ENCODE results near the gene PRKAR1B. TPM values are rescaled to one million over a fixed set of nuclear protein-coding genes. Genes with fewer than 3 reads are reported as not detected.

Gene PRKAR1B
- total RNA-seq, 1 experiment from 2014 or later: 6.9 TPM

DNA sequence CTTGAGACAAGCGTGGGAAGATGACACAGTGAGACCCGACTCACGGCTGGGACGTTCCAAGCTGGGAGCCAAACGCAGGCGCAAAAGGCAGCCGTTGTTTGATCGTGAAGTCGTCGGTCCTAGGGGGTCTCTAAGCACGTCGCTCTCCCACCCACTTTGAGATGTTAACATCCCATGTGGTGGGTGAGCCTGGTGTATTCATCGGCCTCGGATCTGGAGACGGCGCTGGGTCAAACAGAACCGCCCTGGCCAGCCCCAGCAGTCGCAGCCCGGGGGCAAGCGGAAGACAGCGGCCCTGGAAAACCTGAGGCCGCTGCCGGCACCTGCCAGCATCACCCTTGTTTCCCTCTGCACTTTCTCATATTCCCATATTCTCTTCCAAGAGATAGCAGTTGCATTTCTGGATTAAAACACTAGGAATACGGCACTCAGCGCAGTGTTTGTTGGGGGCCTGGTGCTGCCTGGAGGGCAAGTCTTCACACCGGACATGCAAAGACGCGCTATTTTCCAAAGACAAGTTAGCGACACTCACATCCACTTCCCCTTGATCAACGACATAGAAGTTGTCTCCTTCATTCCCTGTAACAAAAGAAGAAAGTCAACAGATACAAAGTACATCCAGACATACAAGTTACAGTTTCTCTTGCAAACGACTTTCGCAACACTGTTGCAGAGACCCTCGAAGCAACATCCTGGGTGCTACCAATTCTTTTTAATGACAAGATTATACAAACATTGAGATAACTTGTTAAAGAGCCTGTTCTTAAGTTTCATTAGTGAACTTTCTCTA, 121.2 kb downstream of the PRKAR1B start:
- Histone ChIP-seq H3K36me3 (no peaks in the 10 kb centered on the region), H3K9me3 (replicated peaks) (no peaks in the 10 kb centered on the region), H3K4me3 (no peak overlapping the region), H3K4me1 (no peaks in the 10 kb centered on the region), H3K27ac (no peak overlapping the region), H3K27me3 (no peaks in the 10 kb centered on the region)
- DNase-seq: no peak

DNA sequence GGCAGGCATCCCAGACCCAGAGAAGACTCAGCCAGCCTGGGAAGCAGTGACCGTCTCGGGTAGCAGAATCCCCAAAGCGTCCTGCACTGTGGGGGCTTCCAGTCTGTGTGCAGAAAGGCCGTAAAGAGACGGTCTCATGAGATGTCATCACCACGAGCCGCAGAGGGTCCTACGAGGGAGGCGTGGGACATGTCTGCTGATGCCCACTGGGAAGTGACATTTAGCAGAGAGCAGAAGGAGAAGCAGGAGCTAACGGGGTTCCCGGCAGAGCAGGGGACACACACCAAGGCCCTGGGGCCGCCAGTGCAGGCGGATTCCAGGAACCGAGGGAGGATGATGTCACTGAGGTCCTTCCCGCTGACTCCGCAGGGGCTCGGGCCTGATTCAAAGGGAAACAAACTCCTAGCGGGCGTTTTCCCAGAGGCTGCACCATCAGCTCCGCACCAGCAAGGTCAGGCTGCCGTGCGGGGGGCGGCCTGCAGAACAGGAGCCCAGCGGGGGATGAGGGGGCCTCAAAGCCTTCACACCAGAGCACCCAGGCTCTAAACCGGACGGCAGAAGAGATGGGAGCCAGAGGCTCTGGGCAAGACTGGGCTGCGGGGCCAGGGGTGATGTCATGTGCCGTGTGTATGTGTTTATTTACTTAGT, 122.1 kb downstream of the PRKAR1B start:
- DNase-seq: no peak
- Histone ChIP-seq H3K9me3 (replicated peaks) (no peaks in the 10 kb centered on the region), H3K4me3 (no peak overlapping the region), H3K4me1 (no peaks in the 10 kb centered on the region), H3K27me3 (no peaks in the 10 kb centered on the region), H3K36me3 (no peaks in the 10 kb centered on the region), H3K27ac (no peak overlapping the region)

DNA sequence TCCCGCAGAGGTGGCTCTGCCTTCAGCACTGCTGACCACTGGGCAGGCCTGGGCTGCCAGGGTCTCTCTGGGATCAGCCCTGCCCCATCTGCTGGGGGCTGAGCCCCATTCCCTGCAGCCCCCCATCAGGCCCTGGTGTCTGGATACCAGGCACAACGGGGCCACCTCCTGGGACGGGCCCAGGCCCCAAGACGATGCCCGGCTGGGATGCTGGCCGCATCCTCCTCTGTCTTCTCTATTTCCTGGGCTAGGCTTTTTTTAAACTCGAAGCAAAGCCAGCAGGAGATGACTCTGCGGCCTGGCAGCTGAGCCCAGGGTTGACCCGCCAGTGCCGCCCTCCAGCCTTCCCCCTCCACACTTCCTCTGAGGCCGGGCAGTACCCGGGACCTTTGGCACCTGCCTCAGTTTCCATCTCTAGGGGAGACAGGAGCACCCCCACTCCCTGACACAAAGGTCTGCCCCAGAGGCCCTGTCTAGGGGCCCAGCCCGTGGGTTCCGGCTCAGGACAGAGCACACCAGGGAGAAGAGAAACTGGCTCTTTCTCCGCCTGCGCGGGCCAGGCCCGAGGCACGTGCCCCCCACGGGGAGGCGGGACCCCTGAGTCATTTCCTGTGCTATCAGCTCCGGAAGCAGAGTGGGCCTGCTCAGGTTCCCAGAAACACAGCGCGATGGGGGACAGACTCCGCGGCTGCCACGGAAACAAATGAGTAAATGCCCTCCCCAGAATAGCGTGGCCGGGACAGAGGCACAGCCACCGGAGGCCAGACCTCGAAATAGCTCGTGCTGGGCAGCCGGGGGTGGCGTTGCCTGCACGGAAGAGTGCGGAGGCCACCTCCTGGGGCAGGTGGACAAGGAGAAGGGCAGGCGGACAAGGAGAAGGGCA, 122.8 kb downstream of the PRKAR1B start:
- DNase-seq: no peak
- no peak overlapping the region for H3K27ac ChIP-seq
- no peaks in the 10 kb centered on the region for H3K4me1 ChIP-seq

DNA sequence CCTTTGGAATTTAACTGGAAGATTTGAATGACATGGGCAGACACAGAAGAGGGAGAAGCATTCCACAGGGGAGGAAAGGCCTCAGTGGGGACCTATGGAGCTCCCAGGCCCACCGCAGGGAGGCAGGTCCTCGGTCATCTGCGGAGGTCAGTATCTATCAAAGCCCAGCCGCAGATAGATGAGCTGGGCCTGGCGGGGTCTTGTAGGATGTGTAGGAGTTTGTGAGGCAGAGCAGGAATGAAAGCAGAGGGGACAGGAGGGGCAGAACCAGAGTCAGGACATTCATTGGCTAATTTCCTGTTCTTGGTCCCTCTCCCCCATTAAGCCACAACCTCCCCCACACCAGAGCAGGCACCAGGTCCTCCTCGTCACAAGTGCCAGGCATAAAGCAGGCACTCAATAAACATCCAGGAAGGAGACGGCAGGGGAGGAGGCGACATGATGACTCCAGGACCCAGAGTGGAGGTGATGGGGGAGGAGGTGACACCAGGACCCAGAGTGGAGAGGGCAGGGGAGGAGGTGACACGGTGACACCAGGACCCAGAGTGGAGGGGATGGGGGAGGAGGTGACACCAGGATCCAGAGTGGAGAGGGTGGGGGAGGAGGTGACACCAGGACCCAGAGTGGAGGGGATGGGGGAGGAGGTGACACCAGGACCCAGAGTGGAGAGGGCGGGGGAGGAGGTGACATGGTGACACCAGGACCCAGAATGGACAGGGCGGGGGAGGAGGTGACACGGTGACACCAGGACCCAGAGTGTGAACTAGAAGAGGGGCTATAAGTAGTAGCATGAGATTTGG, 123.7 kb downstream of the PRKAR1B start:
- H3K27me3 ChIP-seq: no peaks in the 10 kb centered on the region
- H3K4me3 ChIP-seq: no peak overlapping the region
- DNase-seq: no peak
- H3K27ac ChIP-seq: no peak overlapping the region
- H3K4me1 ChIP-seq: no peaks in the 10 kb centered on the region
- H3K9me3 ChIP-seq (replicated peaks): no peaks in the 10 kb centered on the region
- no peaks in the 10 kb centered on the region for H3K36me3 ChIP-seq

More for the DNA sequence above, 122.8 kb downstream of the PRKAR1B start:
- Histone ChIP-seq H3K9me3 (replicated peaks) (no peaks in the 10 kb centered on the region), H3K27me3 (no peaks in the 10 kb centered on the region), H3K4me3 (no peak overlapping the region), H3K36me3 (no peaks in the 10 kb centered on the region)

GRCh38 chr7:602341-603141, 124.5 kb downstream of the PRKAR1B start:
- Histone ChIP-seq H3K36me3 (no peaks in the 10 kb centered on the region), H3K27ac (no peak overlapping the region; the same call in 1 of the 2 replicates), H3K27me3 (no peaks in the 10 kb centered on the region), H3K9me3 (replicated peaks) (no peaks in the 10 kb centered on the region), H3K4me1 (no peaks in the 10 kb centered on the region), H3K4me3 (no peak overlapping the region)
- no peak for DNase-seq

DNA sequence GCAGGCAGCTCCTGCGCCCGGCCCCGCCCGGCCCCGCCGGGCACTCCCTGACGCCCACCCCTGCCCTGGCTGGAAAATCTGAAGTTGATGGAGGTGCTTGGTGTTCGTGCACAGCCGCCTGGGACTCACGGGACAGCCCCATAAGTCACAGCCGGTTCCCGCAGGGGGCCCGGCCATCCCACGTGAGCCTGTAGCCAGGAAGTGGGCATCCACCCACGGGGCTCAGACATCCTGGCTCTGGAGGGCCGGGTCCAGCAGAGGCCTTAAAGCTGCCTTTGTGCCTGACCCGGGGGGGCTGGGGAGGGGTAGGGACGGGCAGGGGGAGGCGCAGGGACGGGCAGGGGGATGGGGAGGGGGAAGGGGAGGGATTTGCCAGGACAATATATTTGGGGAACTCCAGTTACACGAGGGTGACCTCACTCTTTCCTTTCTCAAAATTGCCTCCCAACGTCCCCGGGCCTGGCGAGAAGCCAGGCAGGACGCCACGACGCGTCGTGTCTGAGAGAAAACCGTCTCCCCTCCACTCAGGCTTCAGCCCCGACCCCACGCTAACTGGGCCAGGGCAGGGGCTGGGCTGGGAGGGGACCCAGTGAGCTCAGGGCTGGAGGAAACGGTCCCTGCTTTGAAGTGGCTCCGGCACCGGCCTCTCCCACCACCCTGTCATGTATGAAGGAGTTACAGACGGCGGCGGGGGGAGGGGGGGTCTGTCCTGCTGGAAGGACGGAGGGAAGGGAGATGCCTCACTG, 125.3 kb downstream of the PRKAR1B start:
- DNase-seq: peak; percentile 45 to 52
- H3K27ac ChIP-seq: peak overlapping the region; percentile 60
- H3K27me3 ChIP-seq: no peaks in the 10 kb centered on the region
- no peaks in the 10 kb centered on the region for H3K36me3 ChIP-seq
- H3K9me3 ChIP-seq (replicated peaks): no peaks in the 10 kb centered on the region
- peak overlapping the region; percentile 50 for H3K4me3 ChIP-seq
- H3K4me1 ChIP-seq: no peaks in the 10 kb centered on the region

DNA sequence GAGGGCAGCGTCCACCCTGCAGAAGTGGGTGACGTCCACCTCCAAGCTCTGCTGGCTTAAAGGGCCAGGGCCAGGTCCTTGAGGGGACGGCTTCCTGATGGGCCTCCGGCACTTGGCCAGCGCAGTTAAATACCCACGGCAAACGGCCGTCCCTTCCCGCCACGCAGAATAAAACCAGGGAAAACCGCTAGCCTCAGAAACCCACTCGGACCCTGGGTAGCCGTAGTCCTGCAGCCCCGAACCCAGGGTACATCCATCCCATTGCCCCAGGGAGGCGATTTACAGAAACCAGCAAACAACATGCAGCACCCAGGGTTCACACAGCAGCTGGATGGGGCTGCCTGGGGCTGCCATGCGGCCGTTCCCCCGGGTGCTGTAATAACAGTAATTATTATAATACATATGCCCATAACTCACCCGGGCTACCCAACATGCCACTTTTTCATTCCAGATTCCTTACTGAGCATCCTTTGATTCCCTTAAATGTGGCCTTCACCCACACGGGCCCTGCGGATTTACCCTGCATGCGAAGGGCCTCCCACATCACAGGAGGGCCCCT, 126.0 kb downstream of the PRKAR1B start:
- H3K27me3 ChIP-seq: no peaks in the 10 kb centered on the region
- no peak for DNase-seq
- H3K27ac ChIP-seq: peak overlapping the region; percentile 60
- H3K9me3 ChIP-seq (replicated peaks): no peaks in the 10 kb centered on the region
- peak overlapping the region; percentile 50 for H3K4me3 ChIP-seq
- no peaks in the 10 kb centered on the region for H3K36me3 ChIP-seq
- H3K4me1 ChIP-seq: no peaks in the 10 kb centered on the region

- DNase-seq: no peak
- Histone ChIP-seq H3K36me3 (no peaks in the 10 kb centered on the region), H3K9me3 (replicated peaks) (no peaks in the 10 kb centered on the region), H3K4me3 (no peak overlapping the region), H3K27ac (no peak overlapping the region), H3K4me1 (no peaks in the 10 kb centered on the region), H3K27me3 (no peaks in the 10 kb centered on the region)
These were observed 126.7 kb downstream of the PRKAR1B start for GRCh38 chr7:600149-601035.

DNA sequence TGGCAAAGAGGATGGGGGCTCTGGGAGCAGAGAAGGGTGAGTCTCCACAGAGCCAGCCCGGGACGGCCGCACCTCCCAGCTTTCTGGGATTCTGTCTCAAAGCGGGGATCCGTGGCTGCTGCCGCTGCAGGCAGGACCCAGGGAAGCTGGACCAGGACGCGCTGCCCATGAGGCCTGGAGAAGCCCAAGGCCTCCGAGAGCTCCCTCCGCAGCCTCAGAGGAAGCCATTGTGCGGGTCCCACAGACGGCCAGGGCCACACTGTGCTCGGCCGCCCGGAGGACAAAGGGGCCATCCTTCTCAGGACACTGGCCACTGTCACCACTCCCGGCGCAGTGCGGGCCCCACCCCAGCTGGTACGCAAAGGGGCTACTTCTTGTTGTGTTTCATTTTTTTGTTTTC, 128.2 kb downstream of the PRKAR1B start:
- H3K4me1 ChIP-seq: no peaks in the 10 kb centered on the region
- no peak for DNase-seq
- H3K9me3 ChIP-seq (replicated peaks): no peaks in the 10 kb centered on the region
- H3K4me3 ChIP-seq: no peak overlapping the region
- no peak overlapping the region for H3K27ac ChIP-seq
- H3K27me3 ChIP-seq: no peaks in the 10 kb centered on the region
- H3K36me3 ChIP-seq: no peaks in the 10 kb centered on the region

- Histone ChIP-seq H3K36me3 (no peaks in the 10 kb centered on the region), H3K4me1 (no peaks in the 10 kb centered on the region; the same call in 1 of the 2 replicates), H3K27ac (no peak overlapping the region), H3K9me3 (replicated peaks) (no peaks in the 10 kb centered on the region), H3K27me3 (no peaks in the 10 kb centered on the region), H3K4me3 (no peak overlapping the region)
- no peak for DNase-seq
These were observed 129.5 kb downstream of the PRKAR1B start for GRCh38 chr7:597348-598178.

DNA sequence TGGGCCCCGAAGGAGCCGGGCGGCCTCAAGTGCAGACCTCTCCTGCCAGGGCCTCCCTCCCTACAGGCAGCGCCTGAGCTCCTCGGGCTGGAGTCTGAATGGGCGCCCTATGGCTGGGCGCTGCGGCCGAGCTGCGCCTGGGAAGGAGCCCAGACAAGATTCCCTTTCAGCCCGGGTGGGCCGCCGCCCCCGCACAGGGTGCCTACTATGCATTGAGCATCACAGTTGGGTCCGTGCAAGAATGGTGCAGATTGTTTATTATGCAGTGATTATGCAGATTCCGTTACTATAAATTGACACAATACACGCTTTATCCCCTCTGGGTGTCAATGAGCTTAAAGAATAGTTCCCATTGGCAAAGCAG, 130.3 kb downstream of the PRKAR1B start:
- DNase-seq: no peak
- Histone ChIP-seq H3K36me3 (no peaks in the 10 kb centered on the region), H3K4me1 (no peaks in the 10 kb centered on the region; the same call in none of the 2 replicates), H3K9me3 (replicated peaks) (no peaks in the 10 kb centered on the region), H3K4me3 (no peak overlapping the region), H3K27me3 (no peaks in the 10 kb centered on the region), H3K27ac (no peak overlapping the region)

Data from SJCRH30 (cell line).